Lower lobe of right lung (tissue), 2 donors: ENCODE data around the gene SSR1. TPM values are rescaled to one million over a fixed set of nuclear protein-coding genes. Genes with fewer than 3 reads are reported as not detected.
"Not testable (repeated sequence)": the region's sequence is repeated elsewhere in the genome, so short reads cannot be mapped to it uniquely, and the experiment has no call there.

ENCODE experiments used
- ATAC-seq, 2 donors: fragments of 200-7000 bp; cut with Tn5 transposase; one replicate each; pipeline ENCODE4 v1.9.1; 2020 to 2022; ENCODE audit warnings: mild to moderate bottlenecking in 2 of 2, moderate library complexity in 2 of 2
- DNase-seq: peaks from one replicate; pipeline ENCODE4 v3.0.0-alpha.2; 2020
- H3K27ac ChIP-seq: fragments of 200-600 bp; one replicate; pipeline ENCODE4 v1.8.0; 2022
- H3K27me3 ChIP-seq: fragments of 200-600 bp; one replicate; pipeline ENCODE4 v1.8.0; 2022; ENCODE audit warnings: low read depth
- H3K36me3 ChIP-seq: fragments of 200-600 bp; one replicate; pipeline ENCODE4 v1.8.0; 2022; ENCODE audit warnings: mild to moderate bottlenecking
- H3K4me1 ChIP-seq: fragments of 200-600 bp; one replicate; pipeline ENCODE4 v1.8.0; 2022
- H3K4me3 ChIP-seq: fragments of 200-600 bp; one replicate; pipeline ENCODE4 v1.8.0; 2022; ENCODE audit warnings: mild to moderate bottlenecking
- H3K9me3 ChIP-seq: fragments of 200-600 bp; one replicate; pipeline ENCODE4 v1.8.0; 2022
- intact Hi-C: fragments of 100-400 bp; cut with DNase I; formaldehyde crosslinking; loops from one replicate; pipeline ENCODE4 v1.11.0; 2022
- total RNA-seq: library from RNA; stranded (reverse); fragmentation: NEBNext Ultra II Directional; extraction: Animal tissue kit (Norgen Biotek cat#: 25700); gene quantifications from one replicate; pipeline ENCODE4 v1.2.1, GENCODE V29; 2021
- TF ChIP-seq, protein P1 (sequence below): fragments of 200-600 bp; IDR thresholded peaks from one replicate; pipeline ENCODE4 v1.8.0; 2022; ENCODE audit warnings: antibody characterized with exemption, mild to moderate bottlenecking
- donor health status: DM: no; HTN: yes; CAD: no; lungs with severe emphysema.

Gene SSR1
- total RNA-seq, 1 donor from 2014 or later: 127 TPM

DNA sequence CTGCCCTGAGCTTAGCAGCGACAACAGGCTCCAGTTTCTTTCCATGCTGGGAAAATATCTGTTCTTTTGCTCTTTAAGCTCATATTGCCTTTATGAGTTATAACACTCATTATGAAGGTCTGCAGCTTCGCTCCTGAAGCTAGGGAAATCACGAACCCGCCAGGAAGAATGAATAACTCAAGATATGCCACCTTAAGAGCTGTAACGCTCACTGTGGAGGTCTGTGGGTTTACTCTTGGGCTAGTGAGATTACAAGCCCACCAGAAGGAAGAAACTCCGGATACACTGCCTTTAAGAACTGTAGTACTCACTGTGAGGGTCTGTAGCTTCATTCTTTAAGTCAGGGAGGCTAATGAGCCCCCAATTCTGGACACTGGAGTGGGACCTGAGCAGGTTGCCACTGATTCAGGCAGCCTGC is 3.0 kb upstream of the SSR1 start:
- Histone ChIP-seq H3K4me1 (peaks cover 20% of the 10 kb centered on the region), H3K36me3 (no peaks in the 10 kb centered on the region), H3K9me3 (no peaks in the 10 kb centered on the region), H3K4me3 (no peak overlapping the region), H3K27ac (no peak overlapping the region), H3K27me3 (no peaks in the 10 kb centered on the region)
- TF ChIP-seq, protein P1, sequence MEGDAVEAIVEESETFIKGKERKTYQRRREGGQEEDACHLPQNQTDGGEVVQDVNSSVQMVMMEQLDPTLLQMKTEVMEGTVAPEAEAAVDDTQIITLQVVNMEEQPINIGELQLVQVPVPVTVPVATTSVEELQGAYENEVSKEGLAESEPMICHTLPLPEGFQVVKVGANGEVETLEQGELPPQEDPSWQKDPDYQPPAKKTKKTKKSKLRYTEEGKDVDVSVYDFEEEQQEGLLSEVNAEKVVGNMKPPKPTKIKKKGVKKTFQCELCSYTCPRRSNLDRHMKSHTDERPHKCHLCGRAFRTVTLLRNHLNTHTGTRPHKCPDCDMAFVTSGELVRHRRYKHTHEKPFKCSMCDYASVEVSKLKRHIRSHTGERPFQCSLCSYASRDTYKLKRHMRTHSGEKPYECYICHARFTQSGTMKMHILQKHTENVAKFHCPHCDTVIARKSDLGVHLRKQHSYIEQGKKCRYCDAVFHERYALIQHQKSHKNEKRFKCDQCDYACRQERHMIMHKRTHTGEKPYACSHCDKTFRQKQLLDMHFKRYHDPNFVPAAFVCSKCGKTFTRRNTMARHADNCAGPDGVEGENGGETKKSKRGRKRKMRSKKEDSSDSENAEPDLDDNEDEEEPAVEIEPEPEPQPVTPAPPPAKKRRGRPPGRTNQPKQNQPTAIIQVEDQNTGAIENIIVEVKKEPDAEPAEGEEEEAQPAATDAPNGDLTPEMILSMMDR: no peak
- ATAC-seq (no peak), DNase-seq (no peak)
- intact Hi-C loops: no loop called here

DNA sequence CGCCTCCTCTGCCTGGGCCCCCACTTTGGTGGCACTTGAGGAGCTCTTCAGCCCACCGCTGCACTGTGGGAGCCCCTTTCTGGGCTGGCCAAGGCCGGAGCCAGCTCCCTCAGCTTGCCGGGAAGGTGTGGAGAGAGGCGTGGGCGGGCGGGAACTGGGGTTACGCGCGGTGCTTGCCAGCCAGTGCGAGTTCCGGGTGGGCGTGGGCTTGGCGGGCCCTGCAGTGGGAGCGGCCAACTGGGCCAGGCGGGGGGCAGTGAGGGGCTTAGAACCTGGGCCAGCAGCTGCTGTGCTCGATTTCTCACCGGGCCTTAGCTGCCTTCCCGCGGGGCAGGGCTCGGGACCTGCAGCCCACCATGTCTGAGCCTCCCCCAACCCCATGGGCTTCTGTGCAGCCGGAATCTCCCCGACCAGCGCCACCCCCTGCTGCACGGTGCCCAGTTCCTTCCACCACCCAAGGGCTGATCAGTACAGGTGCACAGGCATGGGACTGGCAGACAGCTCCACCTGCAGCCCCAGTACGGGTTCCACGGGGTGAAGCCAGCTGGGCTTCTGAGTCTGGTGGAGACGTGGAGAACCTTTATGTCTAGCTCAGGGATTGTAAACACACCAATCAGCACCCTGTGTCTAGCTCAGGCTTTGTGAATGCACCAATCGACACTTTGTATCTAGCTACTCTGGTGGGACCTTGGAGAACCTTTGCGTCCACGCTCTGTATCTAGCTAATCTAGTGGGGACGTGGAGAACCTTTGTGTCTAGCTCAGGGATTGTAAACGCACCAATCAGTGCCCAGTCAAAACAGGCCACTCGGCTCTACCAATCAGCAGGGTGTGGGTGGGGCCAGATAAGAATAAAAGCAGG is 2.3 kb upstream of the SSR1 start:
- H3K27me3 ChIP-seq, H3K4me3 ChIP-seq, DNase-seq, H3K36me3 ChIP-seq, intact Hi-C loops, H3K9me3 ChIP-seq, ATAC-seq, H3K27ac ChIP-seq: not testable (repeated sequence)
- peaks cover 25% of the 10 kb centered on the region for H3K4me1 ChIP-seq

DNA sequence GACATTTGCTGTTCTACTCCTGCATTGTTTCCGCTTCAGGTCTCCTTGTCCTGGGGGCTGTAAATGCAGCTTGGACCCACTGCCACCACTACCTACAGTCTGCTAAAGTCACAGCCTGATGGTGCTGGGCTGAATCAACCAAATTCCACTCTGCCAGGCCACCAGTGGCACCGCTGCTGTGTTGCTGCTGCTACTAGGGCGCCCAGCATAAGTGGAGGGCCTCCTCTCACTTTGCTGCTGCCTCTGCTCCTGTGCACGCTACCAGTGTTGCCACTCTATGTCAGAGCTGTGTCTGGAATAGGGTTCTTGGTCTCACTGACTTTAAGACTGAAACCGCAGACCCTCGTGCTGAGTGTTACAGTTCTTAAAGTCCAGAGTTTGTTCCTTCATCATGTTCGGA is 1.4 kb upstream of the SSR1 start:
- Histone ChIP-seq H3K4me1 (peaks cover 27% of the 10 kb centered on the region), H3K36me3 (peaks cover 4% of the 10 kb centered on the region), H3K9me3 (no peaks in the 10 kb centered on the region), H3K27ac (no peak overlapping the region), H3K27me3 (no peaks in the 10 kb centered on the region), H3K4me3 (no peak overlapping the region)
- TF ChIP-seq, protein P1: no peak
- intact Hi-C loops: no loop called here
- no peak for ATAC-seq
- DNase-seq: no peak

DNA sequence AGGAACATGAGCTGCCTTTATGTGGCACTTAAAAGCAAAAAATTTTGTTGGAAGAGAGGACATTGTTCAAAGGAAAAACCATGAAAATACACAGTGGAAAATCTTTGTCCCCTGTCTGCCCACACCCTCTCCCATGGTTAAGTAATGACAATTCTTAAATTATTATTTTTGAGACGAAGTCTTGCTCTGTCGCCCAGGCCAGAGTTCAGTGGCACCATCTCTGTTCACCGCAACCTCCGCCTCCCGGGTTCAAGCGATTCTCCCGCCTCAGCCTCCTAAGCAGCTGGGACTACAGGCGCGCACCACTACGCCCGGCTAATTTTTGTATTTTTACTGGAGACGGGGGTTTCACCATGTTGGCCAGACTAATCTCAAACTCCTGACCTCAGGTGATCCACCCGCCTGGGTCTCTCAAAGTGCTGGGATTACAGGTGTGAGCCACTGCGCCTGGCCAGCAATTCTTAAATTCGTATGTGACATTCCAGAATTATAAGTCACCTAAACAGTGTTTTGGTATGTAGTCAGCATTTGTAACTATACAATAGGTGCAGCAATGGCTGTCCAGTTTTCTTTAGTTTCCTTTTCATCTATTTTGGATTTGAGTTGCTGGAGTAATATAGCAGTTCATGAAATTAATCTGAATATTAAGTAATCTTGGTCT is 636 bp upstream of the SSR1 start:
- no peaks in the 10 kb centered on the region for H3K9me3 ChIP-seq
- TF ChIP-seq, protein P1: no peak
- intact Hi-C loops: no loop called here
- peaks cover 11% of the 10 kb centered on the region for H3K36me3 ChIP-seq
- H3K4me1 ChIP-seq: peaks cover 35% of the 10 kb centered on the region
- H3K27ac ChIP-seq: peak overlapping the region; percentile 93
- H3K27me3 ChIP-seq: no peaks in the 10 kb centered on the region
- peak overlapping the region; percentile 96 for H3K4me3 ChIP-seq
- ATAC-seq (no peak), DNase-seq (no peak)

DNA sequence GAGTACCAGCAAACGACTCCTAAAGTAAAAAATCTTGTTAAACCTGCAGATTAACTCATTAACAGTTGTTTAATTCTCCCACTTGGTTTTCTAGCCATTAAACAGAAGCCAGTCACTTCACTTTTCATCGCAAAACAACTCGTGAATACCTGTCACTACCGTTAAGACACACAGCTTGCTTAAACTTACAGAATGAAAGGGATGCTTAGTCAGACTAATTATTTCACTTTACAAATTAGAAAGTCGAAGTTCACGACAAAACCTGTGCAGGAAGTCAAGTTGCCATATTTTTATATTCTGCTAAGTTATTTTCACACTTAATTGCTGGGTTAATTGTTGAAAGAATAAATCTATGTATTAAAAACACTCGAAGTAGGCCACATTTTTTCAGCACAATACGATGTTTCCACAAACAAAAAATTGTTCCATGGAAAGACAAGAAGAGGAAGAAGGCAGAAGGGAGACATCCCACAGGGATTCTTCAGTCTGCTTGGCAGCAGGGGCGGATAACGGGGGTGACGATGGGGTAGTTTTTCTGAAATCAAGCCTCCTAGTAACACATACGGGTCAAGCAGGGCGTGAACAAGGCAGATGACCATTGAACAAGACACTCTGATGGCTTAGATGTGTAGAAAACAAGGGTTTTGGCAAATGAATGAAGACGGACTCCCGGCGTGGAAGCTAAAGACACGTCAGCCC is 933 bp downstream of the SSR1 start:
- no peak for DNase-seq
- TF ChIP-seq, protein P1: no peak
- Histone ChIP-seq H3K27ac (peak overlapping the region; percentile 93), H3K36me3 (peaks cover 26% of the 10 kb centered on the region), H3K4me3 (peak overlapping the region; percentile 96), H3K9me3 (no peaks in the 10 kb centered on the region), H3K4me1 (peaks cover 41% of the 10 kb centered on the region), H3K27me3 (no peaks in the 10 kb centered on the region)
- ATAC-seq: peak in 1 of 2 donors; percentile 0
- intact Hi-C loops: no loop called here
